GM12865 (cell line): Measurements from ENCODE around the gene TEX30.

Experiments used
- DNase-seq: peaks from one replicate; pipeline ENCODE4 v3.0.0; 2010; ENCODE audit warnings: low read depth
- H3K4me3 ChIP-seq: 2 replicates; pipeline ENCODE4 v1.5.1; 2011; ENCODE audit warnings: mild to moderate bottlenecking, low read depth, low read length, control low read depth
- CTCF ChIP-seq: IDR thresholded peaks from 2 replicates; pipeline ENCODE4 v1.5.1; 2011; ENCODE audit warnings: low read length, control low read depth, low read depth, inconsistent platforms; ENCODE audit not compliant: insufficient read depth; ENCODE audit errors: missing control alignments

The TEX30 gene

GRCh38 chr13:102771298-102772041 is 2.1 kb downstream of the TEX30 start:
- no peak for TF ChIP-seq CTCF
- H3K4me3 ChIP-seq: no peak overlapping the region
- no peak for DNase-seq

DNA sequence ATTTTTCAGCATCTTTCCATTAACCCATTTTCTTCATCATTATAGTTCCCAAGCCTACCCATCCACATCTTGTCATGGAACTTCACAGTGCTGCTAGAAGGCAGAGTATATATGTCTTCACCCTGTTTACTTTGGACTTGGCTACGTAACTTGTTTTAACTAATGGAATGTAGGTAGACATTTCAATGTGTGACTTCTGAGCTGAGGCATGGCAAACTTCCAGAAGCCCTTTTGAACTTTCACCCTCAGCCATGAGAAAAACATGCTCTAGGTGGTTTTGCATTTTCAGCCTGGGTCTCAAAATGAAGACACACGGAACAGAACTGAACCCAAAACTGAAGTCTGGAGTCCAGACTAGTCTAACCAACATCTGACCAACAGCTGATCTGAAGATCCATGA is 3.2 kb downstream of the TEX30 start:
- no peak for DNase-seq
- H3K4me3 ChIP-seq: no peak overlapping the region
- TF ChIP-seq CTCF: no peak

DNA sequence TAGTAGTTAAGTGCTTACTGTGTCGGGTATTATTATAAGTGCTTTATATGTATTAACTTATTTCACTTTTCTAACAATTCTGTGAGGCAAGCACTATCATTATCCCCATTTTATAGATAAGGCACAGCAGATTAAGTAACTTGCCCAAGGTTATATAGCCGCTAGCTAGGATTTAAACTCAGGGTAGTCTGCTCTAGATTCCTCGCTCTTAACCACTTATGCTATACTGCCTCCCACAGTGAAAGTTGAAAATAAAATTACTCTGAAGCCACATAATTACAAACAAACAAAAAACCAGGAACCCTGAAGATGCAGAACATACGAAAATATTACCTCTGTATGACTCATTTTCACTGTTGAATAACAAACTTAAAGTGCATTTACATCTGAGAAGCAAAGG is 3.9 kb downstream of the TEX30 start:
- no peak for TF ChIP-seq CTCF
- H3K4me3 ChIP-seq: no peak overlapping the region
- DNase-seq: no peak

GRCh38 chr13:102768909-102769308 is 4.7 kb downstream of the TEX30 start:
- no peak for DNase-seq
- no peak for TF ChIP-seq CTCF
- H3K4me3 ChIP-seq: no peak overlapping the region

GRCh38 chr13:102763741-102764140 is 9.8 kb downstream of the TEX30 start:
- H3K4me3 ChIP-seq: no peak overlapping the region
- no peak for TF ChIP-seq CTCF
- DNase-seq: no peak

GRCh38 chr13:102761071-102761470 is 12.5 kb downstream of the TEX30 start:
- H3K4me3 ChIP-seq: no peak overlapping the region
- no peak for TF ChIP-seq CTCF
- no peak for DNase-seq

GRCh38 chr13:102758842-102759241 is 14.7 kb downstream of the TEX30 start:
- TF ChIP-seq CTCF: no peak
- H3K4me3 ChIP-seq: no peak overlapping the region
- no peak for DNase-seq
